Karpas-422 (cell line): ENCODE data around the gene PGGHG. TPM values are rescaled to one million over a fixed set of nuclear protein-coding genes. Genes with fewer than 3 reads are reported as not detected.

Source experiments
- DNase-seq: peaks from one replicate; pipeline ENCODE4 v3.0.0-alpha.2; 2015
- H2AFZ ChIP-seq: fragments of 200-600 bp; sonication (generic); 2 replicates; pipeline ENCODE4 v1.6.1; 2014; ENCODE audit warnings: antibody characterized with exemption, low read length, mixed read lengths
- H3K27ac ChIP-seq: fragments of 200-600 bp; sonication (generic); 2 replicates; pipeline ENCODE4 v1.5.1; 2014; ENCODE audit warnings: mild to moderate bottlenecking, low read length, moderate library complexity
- H3K27me3 ChIP-seq: fragments of 200-600 bp; sonication (generic); 2 replicates; pipeline ENCODE4 v1.6.1; 2014; ENCODE audit warnings: low read length, mixed read lengths
- H3K36me3 ChIP-seq: fragments of 200-600 bp; sonication (generic); 2 replicates; pipeline ENCODE4 v1.6.1; 2014; ENCODE audit warnings: low read length, mixed read lengths; ENCODE audit not compliant: insufficient read depth
- H3K4me1 ChIP-seq: fragments of 200-600 bp; sonication (generic); 2 replicates; pipeline ENCODE4 v1.6.1; 2014; ENCODE audit warnings: mild to moderate bottlenecking, low read length, mixed read lengths
- H3K4me2 ChIP-seq: fragments of 200-600 bp; sonication (generic); 2 replicates; pipeline ENCODE4 v1.6.1; 2014; ENCODE audit warnings: low read length, low read depth, mild to moderate bottlenecking; ENCODE audit not compliant: poor library complexity, severe bottlenecking
- H3K4me3 ChIP-seq: fragments of 200-600 bp; sonication (generic); 2 replicates; pipeline ENCODE4 v1.5.1; 2014; ENCODE audit warnings: mild to moderate bottlenecking, antibody characterized with exemption, low read length, mixed read lengths
- H3K79me2 ChIP-seq: fragments of 200-600 bp; sonication (generic); 2 replicates; pipeline ENCODE4 v1.6.1; 2014; ENCODE audit warnings: mild to moderate bottlenecking, low read length, mixed read lengths
- H3K9ac ChIP-seq: fragments of 200-600 bp; sonication (generic); 2 replicates; pipeline ENCODE4 v1.6.0; 2014; ENCODE audit warnings: low read length
- H3K9me2 ChIP-seq: fragments of 200-600 bp; sonication (generic), shearing (Covaris generic); replicated peaks from 2 replicates; pipeline ENCODE4 v1.6.0; 2014; ENCODE audit warnings: mild to moderate bottlenecking, low read length, moderate library complexity; ENCODE audit not compliant: insufficient read depth
- H3K9me3 ChIP-seq: fragments of 300-700, 200-600 bp; sonication (generic); 2 replicates; pipeline ENCODE4 v1.6.1; 2014; ENCODE audit warnings: low read length, mixed read lengths
- H4K20me1 ChIP-seq: fragments of 200-600 bp; sonication (generic); 2 replicates; pipeline ENCODE4 v1.6.1; 2014; ENCODE audit warnings: mild to moderate bottlenecking, antibody characterized with exemption, low read length, low read depth; ENCODE audit not compliant: insufficient read depth
- total RNA-seq: library from RNA; depleted of rRNA; stranded (reverse); fragments of >200 nt; shearing (Covaris generic); gene quantifications from 2 replicates; pipeline ENCODE4 v1.2.3, GENCODE V29; 2014; ENCODE audit warnings: low replicate concordance

PGGHG gene
- total RNA-seq, 1 experiment from 2014 or later = 17.0 TPM

DNA sequence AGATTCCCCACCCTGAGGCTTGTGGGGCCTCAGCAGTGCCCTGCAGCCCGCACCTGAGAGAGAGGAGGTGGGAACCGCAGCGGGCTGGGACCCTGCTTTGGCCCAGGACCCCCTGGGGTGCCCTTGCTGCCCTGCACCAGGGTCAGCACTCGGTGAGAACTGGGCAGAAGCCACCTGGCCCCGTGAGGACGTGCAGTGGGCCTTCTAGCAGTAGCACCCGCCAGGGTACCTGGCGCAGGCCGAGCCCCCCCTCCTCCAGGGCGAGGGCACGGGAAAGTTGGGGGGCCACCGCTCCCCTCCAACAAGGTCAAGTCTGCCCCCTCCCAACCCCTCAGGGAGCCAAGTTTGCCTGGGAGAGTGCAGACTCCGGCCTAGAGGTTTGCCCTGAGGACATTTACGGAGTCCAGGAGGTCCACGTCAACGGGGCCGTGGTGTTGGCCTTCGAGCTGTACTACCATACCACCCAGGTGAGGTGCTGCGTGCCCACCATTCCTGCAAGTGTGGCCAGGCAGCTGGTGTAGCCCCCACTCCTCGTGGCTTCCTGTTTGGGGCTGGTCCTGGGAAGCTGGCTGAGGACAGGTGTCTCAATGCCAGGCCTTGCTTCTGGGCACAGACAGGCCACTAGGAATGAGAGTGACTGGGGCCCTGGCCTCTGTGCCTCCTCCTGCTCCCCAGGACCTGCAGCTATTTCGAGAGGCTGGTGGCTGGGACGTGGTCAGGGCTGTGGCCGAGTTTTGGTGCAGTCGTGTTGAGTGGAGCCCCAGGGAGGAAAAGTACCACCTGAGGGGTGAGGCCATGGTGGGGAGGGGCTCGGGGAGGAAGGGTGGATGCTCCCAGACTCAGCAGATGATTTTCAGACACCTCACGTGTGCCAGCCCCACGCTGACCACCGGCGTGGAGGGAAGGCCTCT, 3.5 kb downstream of the PGGHG start:
- Histone ChIP-seq H4K20me1 (no peaks in the 10 kb centered on the region), H3K9ac (no peak overlapping the region), H3K4me2 (no peak overlapping the region), H3K9me2 (no peaks in the 10 kb centered on the region), H3K9me3 (no peaks in the 10 kb centered on the region), H3K27ac (no peak overlapping the region), H3K4me3 (no peak overlapping the region), H3K79me2 (no peaks in the 10 kb centered on the region), H2AFZ (no peak overlapping the region), H3K27me3 (no peaks in the 10 kb centered on the region), H3K4me1 (peaks cover 10% of the 10 kb centered on the region), H3K36me3 (no peaks in the 10 kb centered on the region)
- no peak for DNase-seq

DNA sequence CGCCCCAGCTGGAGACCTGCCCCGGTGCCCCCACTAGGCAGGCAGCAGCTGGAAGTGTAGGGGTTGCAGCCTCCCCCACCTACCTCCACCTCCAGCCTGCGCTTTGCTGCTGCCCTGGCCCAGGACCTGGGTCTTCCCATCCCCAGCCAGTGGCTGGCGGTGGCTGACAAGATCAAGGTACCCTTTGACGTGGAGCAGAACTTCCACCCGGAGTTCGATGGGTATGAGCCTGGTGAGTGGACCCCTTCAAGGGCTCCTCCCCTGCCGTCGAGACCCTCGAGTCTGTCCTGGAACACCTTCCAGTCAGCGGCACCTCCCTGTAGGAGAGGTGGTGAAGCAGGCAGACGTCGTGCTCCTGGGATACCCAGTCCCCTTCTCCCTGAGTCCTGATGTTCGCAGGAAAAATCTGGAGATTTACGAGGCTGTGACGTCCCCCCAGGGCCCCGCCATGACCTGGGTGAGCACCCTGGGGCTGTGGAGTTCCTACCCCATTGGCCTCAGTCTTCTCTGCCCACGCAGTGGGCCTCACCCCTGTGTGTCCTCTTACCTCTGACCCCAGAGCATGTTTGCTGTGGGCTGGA, 4.4 kb downstream of the PGGHG start:
- H3K9me2 ChIP-seq = no peaks in the 10 kb centered on the region
- H3K79me2 ChIP-seq = no peaks in the 10 kb centered on the region
- H3K27ac ChIP-seq = no peak overlapping the region
- H3K4me2 ChIP-seq = no peak overlapping the region
- H3K36me3 ChIP-seq = no peaks in the 10 kb centered on the region
- no peaks in the 10 kb centered on the region for H3K27me3 ChIP-seq
- no peaks in the 10 kb centered on the region for H4K20me1 ChIP-seq
- peaks cover 8% of the 10 kb centered on the region for H3K4me1 ChIP-seq
- no peak overlapping the region for H2AFZ ChIP-seq
- H3K9me3 ChIP-seq = no peaks in the 10 kb centered on the region
- no peak for DNase-seq
- H3K4me3 ChIP-seq = no peak overlapping the region
- no peak overlapping the region for H3K9ac ChIP-seq

DNA sequence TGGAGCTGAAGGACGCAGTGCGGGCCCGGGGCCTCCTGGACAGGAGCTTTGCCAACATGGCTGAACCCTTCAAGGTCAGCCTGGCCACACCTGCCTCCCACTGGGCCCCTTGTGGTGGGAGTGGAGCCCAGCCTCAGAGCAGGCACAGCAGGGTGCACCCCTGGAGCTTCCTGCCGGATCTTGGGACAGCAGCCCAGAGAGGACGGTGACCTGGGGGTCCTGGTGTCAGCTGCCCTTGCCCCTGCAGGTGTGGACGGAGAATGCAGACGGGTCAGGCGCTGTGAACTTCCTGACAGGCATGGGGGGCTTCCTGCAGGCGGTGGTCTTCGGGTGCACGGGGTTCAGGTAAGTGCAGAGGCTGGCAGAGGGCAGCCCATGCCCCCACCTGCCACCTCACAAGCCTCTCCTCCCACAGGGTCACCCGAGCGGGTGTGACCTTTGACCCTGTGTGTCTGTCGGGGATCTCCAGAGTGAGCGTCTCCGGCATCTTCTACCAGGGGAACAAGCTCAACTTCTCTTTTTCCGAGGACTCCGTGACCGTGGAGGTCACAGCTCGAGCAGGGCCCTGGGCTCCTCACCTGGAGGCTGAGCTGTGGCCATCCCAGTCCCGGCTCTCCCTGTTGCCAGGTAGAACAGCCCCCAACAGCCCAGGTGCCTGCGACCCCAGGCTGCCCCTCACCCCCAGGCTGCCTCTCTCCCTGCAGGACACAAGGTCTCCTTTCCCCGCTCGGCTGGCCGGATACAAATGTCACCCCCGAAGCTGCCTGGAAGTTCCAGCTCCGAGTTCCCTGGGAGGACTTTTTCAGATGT, 5.1 kb downstream of the PGGHG start:
- Histone ChIP-seq H3K9me3 (no peaks in the 10 kb centered on the region), H3K79me2 (no peaks in the 10 kb centered on the region), H3K27ac (no peak overlapping the region), H3K9ac (no peak overlapping the region), H3K4me3 (no peak overlapping the region), H3K4me1 (peaks cover 5% of the 10 kb centered on the region), H3K9me2 (no peaks in the 10 kb centered on the region), H3K36me3 (no peaks in the 10 kb centered on the region), H3K27me3 (no peaks in the 10 kb centered on the region), H2AFZ (no peak overlapping the region), H4K20me1 (no peaks in the 10 kb centered on the region), H3K4me2 (no peak overlapping the region)
- no peak for DNase-seq

DNA sequence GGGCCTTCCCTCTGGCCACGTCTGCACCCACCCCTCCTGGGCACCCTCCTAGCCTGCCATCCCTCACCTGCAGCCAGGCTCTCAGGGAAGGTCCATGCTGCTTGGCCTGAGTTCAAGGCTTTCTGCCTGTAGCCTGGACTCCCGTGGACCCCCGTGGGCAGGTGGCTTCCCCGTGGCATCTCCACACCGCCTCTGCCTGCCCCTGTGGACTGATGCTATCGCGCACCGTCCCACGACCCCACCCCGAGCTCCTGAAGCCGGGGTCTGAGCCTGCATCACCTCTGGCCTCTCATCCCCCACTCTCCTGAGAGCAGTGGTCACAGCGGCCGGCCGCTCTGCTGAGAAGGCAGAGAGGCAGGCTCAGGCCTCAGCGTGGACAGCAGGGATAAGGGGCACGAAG, 5.9 kb downstream of the PGGHG start:
- H3K27me3 ChIP-seq = no peaks in the 10 kb centered on the region
- no peak overlapping the region for H3K4me2 ChIP-seq
- no peaks in the 10 kb centered on the region for H3K9me2 ChIP-seq
- H3K4me1 ChIP-seq = peaks cover 1% of the 10 kb centered on the region
- no peak for DNase-seq
- H2AFZ ChIP-seq = no peak overlapping the region
- no peaks in the 10 kb centered on the region for H4K20me1 ChIP-seq
- H3K4me3 ChIP-seq = no peak overlapping the region
- H3K9ac ChIP-seq = no peak overlapping the region
- H3K9me3 ChIP-seq = no peaks in the 10 kb centered on the region
- H3K27ac ChIP-seq = no peak overlapping the region
- H3K36me3 ChIP-seq = no peaks in the 10 kb centered on the region
- H3K79me2 ChIP-seq = no peaks in the 10 kb centered on the region

DNA sequence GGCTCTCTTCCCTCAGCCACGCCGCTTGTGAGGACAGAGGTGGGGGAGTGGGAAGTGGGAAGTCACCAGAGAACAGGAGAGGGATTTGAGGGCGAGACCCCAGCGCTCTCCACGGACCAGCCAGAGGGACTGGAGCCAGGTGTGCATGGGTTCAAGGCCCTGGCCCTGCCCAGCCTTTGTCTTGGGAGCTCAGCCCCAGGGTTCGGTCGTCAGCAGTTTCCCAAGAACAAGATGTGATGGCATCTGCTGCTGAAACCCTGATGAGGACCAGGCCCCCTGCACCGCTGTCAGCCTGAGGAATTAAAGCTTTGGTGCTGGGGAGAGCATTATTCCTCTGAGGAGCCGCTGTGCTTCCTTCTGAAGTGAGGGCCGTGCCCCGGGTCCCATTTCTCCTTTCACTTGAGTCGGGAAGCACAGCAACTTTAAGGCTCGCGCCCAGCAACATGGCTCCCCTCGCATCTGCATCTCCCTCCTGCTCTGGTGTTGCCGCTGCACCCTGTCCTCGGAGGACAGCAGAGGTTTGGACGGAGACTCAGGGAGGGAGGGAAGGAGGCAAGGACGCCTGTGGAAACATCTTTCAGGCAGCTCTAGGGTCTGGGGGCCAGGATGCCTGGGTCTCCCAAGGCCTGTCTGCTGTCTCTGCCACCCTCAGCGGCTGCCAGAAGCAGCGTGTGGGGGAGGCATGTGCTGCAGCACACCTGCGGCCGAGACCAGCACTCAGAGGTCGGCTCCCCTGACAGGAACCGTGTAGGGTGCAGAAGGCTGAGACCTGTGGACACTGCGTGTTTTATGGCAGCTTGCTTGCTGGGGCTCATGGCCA, 6.6 kb downstream of the PGGHG start:
- no peak for DNase-seq
- H3K79me2 ChIP-seq = no peaks in the 10 kb centered on the region
- H3K4me3 ChIP-seq = no peak overlapping the region
- H3K9ac ChIP-seq = no peak overlapping the region
- H3K27ac ChIP-seq = no peak overlapping the region
- no peaks in the 10 kb centered on the region for H3K4me1 ChIP-seq
- H3K36me3 ChIP-seq = no peaks in the 10 kb centered on the region
- no peak overlapping the region for H2AFZ ChIP-seq
- H4K20me1 ChIP-seq = no peaks in the 10 kb centered on the region
- H3K27me3 ChIP-seq = no peaks in the 10 kb centered on the region
- no peak overlapping the region for H3K4me2 ChIP-seq
- no peaks in the 10 kb centered on the region for H3K9me2 ChIP-seq
- H3K9me3 ChIP-seq = no peaks in the 10 kb centered on the region

DNA sequence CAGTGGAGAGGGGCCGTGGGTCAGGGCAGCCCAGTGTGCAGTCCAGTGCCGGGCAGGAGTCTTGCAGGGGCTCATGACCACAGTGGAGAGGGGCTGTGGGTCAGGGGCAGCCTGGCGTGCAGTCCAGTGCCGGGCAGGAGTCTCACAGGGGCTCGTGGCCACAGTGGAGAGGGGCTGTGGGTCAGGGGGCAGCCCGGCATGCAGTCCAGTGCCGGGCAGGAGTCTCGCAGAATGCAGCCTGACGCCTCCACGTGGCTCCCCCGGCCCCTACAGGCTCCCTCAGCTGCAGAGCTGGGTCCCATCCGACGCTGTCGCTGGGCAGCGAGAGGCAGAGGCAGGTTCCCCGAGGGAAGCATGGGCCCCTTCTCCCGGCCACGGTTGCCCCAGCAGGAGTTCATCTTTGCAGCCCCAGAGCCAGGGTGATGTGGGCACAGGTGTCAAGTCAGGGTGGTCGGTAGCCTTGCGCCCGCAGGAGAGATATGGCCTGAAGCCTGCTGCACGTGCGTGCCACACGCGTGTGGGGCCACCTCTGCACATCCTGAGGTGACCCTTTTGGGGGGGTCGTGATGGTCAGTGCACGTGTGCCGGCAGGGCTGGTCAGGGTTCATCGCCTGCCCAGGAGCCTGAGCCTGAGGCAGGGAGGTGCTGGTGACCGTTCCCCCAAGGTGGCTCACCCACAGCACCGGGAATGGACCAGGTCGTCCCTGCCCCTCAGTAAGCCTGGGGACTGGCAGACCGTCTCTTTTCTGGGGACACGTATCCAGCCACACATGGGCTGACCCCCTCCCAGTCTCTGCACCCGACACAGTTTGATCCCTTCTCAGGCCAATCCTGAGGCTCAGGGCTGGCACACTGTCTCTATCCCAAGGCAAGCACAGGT, 7.5 kb downstream of the PGGHG start:
- Histone ChIP-seq H3K9me2 (no peaks in the 10 kb centered on the region), H3K9me3 (no peaks in the 10 kb centered on the region), H2AFZ (no peak overlapping the region), H3K4me2 (no peak overlapping the region), H3K79me2 (no peaks in the 10 kb centered on the region), H4K20me1 (no peaks in the 10 kb centered on the region), H3K9ac (no peak overlapping the region), H3K27me3 (no peaks in the 10 kb centered on the region), H3K4me3 (no peak overlapping the region), H3K27ac (no peak overlapping the region), H3K4me1 (no peaks in the 10 kb centered on the region), H3K36me3 (no peaks in the 10 kb centered on the region)
- no peak for DNase-seq

DNA sequence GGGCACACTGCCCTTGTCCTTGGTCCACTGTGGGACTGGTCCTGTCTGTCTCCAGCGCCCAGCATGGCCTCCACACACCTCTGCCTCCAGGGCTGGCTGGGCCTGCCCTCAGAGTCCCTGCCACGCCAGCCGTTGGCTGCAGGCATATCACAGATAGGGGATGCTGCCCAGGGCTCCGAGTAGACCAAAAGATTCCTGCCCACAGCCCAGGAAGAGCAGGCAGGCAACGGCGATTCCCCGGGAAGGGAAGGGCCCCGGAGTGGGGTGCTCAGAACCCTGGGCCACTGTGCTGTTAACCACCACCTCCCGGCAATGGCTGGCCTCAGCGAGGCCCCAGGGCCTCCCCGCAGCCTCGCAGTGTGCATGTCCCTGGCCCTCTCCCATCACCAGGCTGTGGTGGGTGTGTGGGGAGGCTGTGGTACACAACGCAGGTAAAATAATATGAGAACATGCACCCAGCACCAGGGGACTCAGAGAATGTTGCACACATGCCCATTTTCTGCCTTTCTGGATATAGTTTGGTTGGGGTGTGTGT, 8.2 kb downstream of the PGGHG start:
- Histone ChIP-seq H2AFZ (no peak overlapping the region), H3K27ac (no peak overlapping the region), H3K9ac (no peak overlapping the region), H3K4me2 (no peak overlapping the region), H3K27me3 (no peaks in the 10 kb centered on the region), H3K36me3 (no peaks in the 10 kb centered on the region), H3K79me2 (no peaks in the 10 kb centered on the region), H3K4me3 (no peak overlapping the region), H3K4me1 (no peaks in the 10 kb centered on the region), H4K20me1 (no peaks in the 10 kb centered on the region), H3K9me2 (no peaks in the 10 kb centered on the region), H3K9me3 (no peaks in the 10 kb centered on the region)
- no peak for DNase-seq
